WI38 (cell line): ENCODE measurements around the gene SMKR1.

Source experiments
- H3K4me3 ChIP-seq: 2 replicates; pipeline ENCODE4 v1.5.1; 2011; ENCODE audit warnings: low read depth, mild to moderate bottlenecking, control low read depth, low read length
- TF ChIP-seq, protein P1 (sequence below): IDR thresholded peaks from 2 replicates; pipeline ENCODE4 v1.5.1; 2012; ENCODE audit warnings: low read depth, mild to moderate bottlenecking, control low read depth, low read length

The SMKR1 gene

DNA sequence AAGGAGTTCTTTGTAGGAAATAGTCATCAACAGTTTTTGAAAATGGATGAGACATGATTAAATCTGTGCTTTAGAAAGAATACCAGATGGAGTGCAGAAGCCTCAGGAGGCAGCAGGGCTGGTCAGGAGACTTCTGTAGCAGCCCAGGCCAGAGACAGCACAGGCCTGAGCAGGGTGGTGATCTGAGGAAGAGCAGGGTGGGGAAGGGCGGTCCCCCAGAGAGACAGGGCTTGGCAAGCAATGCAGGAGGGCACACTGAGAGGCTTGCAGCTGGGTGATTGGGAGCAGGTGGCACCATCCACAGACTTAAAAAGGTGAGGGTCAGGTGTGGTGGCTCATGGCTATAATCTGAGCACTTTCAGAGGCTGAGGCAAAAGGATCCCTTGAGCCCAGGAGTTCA lies 4.3 kb upstream of the SMKR1 start:
- no peak overlapping the region for H3K4me3 ChIP-seq
- TF ChIP-seq, protein P1, sequence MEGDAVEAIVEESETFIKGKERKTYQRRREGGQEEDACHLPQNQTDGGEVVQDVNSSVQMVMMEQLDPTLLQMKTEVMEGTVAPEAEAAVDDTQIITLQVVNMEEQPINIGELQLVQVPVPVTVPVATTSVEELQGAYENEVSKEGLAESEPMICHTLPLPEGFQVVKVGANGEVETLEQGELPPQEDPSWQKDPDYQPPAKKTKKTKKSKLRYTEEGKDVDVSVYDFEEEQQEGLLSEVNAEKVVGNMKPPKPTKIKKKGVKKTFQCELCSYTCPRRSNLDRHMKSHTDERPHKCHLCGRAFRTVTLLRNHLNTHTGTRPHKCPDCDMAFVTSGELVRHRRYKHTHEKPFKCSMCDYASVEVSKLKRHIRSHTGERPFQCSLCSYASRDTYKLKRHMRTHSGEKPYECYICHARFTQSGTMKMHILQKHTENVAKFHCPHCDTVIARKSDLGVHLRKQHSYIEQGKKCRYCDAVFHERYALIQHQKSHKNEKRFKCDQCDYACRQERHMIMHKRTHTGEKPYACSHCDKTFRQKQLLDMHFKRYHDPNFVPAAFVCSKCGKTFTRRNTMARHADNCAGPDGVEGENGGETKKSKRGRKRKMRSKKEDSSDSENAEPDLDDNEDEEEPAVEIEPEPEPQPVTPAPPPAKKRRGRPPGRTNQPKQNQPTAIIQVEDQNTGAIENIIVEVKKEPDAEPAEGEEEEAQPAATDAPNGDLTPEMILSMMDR: no peak

DNA sequence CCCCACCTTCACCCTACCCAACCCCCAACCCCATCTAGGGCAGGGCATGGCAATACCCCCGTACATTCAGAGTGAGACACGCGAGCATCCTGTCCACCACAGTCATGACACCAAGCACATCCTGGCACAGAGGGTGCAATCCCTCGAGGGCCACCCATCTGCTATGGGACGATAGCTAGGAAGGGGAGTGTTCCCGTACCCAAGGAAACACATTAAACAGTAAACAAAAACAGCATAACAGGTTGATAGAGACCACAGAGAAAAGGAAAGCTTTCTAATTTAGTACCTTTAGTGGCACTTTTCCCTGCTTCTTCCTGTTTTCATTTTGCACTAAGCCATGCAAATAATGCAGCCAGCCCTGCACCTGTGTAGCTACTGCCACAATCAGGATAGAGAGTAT lies 2.3 kb upstream of the SMKR1 start:
- H3K4me3 ChIP-seq: no peak overlapping the region
- TF ChIP-seq, protein P1: no peak

DNA sequence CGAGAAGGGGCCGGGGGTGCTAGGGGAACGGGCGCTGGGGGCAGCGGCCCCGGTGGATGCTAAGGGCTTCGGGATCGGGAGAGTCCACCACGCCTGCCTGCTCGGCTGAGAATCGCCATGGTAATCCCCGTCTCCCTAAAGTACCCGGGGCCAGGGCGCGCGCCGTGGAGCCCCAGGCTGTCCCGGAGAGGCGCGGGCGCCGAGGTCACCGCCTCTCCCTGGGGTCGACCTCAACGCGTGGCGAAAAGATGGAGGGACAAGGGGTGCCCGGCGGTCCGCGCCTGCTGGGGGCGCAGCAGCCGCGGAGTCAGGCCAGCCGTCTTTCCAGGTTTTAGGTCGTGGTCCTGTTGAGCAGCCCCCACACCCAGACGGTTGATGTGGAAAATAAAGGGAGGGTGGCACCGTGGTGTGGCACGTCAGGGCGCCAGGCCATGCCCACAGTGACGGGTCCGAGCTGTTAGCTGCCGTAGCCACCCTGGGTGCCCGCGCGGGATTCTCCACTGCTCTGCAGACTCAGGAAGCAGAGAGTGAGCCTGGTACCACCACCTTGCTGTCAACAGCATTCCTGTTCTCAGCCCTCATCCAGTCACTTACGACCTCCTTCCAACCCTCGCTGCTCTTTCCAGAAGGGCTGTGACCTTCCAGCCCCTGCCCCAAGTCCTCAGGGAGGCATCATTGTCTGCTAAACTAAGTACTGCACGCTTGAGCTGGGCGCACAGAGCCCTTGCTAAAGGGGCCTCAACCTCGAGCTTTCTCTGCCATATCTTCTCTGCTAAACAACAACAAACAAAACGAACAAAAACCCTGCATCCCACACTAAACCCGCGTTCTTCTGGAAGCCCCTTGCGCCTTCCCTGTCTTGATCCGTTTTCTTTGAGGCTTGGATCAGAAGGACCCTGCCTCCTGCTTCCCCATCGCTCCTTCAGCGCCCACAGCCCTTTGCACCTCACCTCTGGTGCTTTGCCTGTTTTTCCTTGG lies 666 bp downstream of the SMKR1 start:
- H3K4me3 ChIP-seq: peak overlapping the region; percentile 56
- TF ChIP-seq, protein P1: no peak

DNA sequence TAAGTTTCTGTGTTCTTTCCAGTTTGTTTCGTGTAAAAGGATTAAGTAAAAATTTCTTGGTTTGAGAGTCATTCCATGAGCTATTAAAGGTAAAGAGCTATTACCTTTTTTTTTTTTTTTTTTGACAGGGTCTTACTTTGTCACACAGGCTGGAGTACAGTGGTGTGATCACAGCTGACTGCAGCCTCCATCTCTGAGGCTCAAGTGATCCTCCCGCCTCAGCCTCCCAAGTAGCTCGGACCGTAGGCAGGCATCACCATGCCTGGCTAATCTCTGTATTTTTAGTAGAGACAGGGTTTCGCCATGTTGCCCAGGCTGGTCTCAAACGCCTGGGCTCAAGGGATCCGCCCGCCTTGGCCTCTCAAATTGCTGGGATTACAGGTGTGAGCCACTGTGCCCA lies 1.4 kb downstream of the SMKR1 start:
- TF ChIP-seq, protein P1: no peak

DNA sequence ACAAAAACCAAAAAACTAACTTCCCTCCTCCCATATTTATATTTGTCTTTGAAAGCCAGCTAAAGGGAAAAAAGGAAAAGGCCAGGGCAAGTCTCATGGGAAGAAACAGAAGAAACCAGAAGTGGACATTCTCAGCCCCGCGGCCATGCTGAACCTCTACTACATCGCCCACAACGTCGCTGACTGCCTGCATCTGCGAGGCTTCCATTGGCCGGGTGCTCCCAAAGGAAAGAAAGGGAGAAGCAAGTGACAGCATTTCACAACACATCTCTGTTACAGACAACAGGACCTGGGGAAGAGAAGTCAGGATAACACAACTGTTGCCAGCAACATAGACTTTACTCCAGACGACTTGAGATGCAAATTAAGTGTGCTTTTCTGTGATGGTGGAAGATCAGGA lies 9.9 kb downstream of the SMKR1 start:
- H3K4me3 ChIP-seq: no peak overlapping the region
- TF ChIP-seq, protein P1: no peak

More for the DNA sequence above, 1.4 kb downstream of the SMKR1 start:
- no peak overlapping the region for H3K4me3 ChIP-seq

DNA sequence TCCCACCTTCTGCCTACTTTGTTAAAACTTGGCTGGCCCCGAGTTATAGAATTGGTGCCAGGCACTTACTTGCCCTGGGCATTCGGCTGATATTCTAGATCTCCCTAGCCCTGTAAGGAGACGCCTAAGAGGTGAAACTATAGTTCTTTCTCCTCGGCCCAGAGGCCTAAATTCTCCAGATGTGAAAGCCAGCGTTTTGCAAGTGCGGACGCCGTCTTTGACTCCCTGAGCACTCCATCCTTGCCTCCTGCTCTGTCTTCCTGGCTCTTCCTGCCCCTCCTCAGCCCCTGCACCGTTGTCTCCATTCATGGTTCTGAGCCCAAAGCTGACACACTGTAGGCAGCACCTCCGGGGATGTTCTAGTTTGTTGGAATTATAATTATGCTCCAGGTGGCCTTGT lies 11.2 kb downstream of the SMKR1 start:
- TF ChIP-seq, protein P1: no peak

DNA sequence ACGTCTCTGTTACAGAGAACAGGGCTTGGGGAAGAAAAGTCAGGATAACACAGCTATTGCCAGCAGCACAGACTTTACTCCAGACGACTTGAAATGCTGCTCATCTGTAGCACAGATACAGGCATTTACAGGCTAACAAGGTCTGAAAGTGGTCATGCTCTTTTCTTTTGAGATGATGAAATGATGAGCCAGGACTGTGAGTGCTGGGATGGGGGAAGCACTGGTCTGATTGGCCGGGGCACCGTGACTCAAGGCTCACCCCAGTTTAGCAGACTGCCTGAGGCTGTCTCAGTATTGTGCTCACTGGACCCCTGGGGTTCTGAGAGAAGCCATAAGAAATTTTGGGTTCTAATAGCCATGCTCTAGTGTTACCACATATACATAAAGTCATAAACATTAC lies 12.4 kb downstream of the SMKR1 start:
- H3K4me3 ChIP-seq: no peak overlapping the region
- TF ChIP-seq, protein P1: no peak

More for the DNA sequence above, 11.2 kb downstream of the SMKR1 start:
- H3K4me3 ChIP-seq: no peak overlapping the region
